HL-60/S4 treated with phorbol 12-myristate 13-acetate at 8.2 ng/mL for 4 days and 3 days (cell line): ENCODE measurements around the gene HP1BP3.
"Not testable (repeated sequence)": the region's sequence is repeated elsewhere in the genome, so short reads cannot be mapped to it uniquely, and the experiment has no call there.

Source experiments
- in situ Hi-C: fragments of 300-500 bp; cut with MboI; formaldehyde crosslinking; loops from 2 replicates; pipeline ENCODE4 v1.15.0; 2022; ENCODE audit warnings: low sequenced_read_pairs

Gene HP1BP3, protein sequence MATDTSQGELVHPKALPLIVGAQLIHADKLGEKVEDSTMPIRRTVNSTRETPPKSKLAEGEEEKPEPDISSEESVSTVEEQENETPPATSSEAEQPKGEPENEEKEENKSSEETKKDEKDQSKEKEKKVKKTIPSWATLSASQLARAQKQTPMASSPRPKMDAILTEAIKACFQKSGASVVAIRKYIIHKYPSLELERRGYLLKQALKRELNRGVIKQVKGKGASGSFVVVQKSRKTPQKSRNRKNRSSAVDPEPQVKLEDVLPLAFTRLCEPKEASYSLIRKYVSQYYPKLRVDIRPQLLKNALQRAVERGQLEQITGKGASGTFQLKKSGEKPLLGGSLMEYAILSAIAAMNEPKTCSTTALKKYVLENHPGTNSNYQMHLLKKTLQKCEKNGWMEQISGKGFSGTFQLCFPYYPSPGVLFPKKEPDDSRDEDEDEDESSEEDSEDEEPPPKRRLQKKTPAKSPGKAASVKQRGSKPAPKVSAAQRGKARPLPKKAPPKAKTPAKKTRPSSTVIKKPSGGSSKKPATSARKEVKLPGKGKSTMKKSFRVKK

DNA sequence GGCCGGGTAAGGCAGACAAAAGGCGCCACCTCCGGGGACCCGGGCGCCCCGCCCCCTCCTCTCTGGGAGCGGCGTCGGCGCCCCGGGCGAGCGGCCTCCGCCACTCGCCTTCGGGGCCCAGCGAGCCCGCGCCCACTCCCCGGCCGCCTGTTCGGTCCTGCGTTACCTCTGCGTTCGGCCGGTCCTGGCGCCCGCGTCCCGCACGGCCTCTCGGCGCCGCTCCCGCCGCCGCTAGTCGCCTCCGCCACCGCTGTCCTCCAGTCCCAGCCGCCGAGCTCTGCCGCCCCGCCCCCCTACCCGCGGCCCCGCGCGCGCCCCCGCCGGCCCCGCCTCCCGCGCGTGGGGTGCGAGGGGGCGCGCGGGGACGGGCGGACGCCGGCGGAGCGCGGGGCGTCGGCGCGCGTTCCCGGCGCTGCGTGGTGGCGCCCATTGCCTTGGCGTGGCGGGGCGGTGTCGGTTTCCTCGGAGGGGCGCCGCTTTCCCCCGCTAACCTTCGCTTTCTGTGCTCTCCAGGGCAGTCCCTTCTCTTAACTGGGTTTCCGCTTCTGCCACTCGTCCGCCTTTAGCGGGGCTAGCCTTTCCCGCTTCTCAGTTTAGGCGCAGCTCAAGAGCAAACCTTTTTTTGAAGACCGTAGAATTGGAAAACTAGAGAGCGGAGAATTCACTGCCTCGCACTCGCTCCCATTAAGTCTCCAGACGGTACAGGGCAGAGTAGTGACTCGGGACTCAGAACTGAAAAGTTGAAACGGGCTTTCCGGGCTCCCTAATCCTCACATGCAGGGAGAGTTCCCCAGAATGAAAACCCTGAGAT lies at the start of gene HP1BP3:
HP1BP3 (minus strand) TSS at position 279 of the 811 bp plus-strand sequence. CDS start 6,867 bp downstream, outside the sequence.
- in situ Hi-C loops = no loop called here

DNA sequence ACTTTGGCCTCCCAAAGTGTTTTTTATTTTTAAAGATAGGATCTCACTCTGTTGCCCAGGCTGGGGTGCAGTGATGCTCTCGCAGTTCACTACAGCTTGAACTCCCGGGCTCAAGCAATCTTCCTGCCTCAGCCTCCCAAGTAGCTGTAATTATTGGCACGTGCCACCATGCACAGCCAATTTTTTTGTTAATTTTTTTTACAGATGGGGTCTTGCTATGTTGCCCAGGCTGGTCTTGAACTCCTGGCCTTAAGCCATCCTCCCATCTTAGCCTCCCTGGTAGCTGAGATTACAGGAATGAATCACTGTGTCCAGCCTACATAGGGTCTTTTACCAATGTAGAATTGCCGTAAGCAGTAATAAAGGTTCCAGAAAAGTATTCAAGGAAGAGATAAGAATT lies 49.1 kb upstream of the HP1BP3 start:
- in situ Hi-C loops = no loop called here

DNA sequence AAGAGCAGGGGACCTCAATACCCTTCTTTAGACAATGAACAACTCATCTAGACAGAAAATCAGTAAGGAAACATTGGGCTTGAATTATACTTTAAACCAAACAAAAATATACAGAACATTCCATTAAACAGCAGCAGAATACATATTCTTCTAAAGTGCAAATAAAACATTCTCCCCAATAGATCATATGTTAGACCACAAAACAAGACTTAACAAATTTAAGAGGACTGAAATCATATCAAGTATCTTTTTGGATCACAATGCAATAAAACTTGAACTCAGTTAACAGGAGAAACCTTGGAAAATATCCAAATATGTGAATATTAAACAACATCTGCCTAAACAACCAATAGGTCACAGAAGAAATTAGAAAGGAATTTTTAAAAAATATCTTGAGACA lies 47.7 kb upstream of the HP1BP3 start:
- in situ Hi-C loops = no loop called here

DNA sequence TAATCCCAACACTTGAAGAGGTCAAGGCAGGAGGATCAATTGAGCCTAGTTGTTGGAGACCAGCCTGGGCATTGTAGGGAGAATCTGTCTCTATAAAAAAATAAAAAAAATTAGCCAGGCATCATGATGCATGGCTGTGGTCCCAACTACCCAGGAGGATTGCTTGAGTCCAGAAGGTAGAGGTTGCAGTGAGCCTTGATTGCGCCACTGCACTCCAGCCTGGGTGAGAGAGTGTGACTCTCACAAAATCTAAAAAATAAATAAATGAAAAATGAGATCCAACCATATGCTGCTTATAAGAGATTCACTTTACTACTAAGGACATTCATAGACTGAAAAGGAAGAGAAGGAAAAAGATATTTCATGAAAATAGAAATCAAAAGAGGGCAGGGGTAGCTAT lies 47.1 kb upstream of the HP1BP3 start:
- in situ Hi-C loops = no loop called here

DNA sequence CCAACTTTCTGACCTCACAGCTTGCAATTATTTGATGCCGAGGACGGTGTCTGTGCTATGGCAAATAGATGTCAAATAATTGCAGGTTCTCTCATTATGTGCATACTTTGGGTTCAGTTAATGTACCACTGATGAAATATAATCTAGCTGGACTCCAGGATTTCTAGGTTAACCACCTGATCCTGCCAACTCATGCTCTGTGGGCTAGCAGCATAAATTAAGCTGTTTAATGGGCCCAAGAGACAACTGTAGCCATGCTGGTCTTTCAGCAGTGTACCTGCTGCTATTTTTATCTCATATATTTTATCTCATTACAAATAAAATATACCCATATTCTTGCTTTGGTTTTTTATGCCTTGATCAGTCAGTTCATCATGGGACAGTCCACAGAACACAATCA lies 43.3 kb upstream of the HP1BP3 start:
- in situ Hi-C loops = no loop called here

DNA sequence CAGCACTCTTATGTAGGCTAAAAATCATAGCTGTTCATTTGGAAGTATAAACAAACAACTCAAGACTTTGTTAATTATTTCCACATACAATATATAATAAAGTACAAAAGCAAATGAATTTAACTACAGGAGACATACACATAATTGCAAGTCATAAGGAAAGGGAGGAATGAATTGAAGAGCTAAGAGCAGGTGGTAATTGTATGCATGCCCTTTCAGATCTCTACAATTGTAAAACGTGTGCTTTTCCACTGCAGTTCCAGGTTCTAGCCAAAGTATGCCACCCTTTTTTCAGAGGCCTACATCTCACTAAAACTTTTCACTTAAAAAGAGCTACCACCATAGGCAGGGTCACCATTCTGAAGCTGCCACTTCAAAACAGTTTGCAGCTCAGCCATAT lies 42.8 kb upstream of the HP1BP3 start:
- in situ Hi-C loops = no loop called here

DNA sequence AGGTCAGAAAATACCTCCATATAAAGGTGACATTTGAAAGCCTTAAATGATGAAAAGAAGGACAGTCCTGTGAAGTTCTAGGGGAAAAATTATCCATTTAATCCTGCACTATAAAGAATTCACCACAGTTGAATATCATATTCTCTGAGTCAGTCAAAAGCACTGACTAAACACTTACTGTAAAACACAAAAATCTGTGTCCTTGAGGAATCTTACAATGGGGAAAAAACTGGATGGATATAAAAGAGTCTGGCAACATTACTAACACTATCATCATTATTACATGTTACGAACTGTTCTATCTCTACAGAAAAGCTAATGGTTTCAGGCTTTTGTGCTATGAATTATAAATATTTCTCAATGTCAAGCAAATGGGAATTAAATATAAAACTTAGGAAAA lies 42.4 kb upstream of the HP1BP3 start:
- in situ Hi-C loops = no loop called here

DNA sequence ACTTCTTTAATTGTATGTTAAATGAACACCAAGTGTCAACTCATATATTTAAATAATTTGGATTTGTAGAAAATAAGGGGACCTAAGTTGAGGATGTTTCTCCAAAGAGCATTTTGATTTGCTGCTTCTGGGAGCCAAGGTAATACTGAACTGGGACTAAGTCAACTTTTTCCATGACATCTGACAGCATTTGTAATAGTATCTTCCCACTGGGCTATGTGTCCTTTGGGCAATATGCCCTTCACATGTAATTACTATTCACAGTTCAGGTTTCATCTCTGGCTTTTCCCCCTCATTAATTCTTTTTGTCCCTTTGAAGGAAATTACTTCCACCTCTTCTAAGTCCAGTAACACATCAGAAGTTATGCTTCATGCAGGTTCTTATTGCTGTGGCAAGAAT lies 36.7 kb upstream of the HP1BP3 start:
- in situ Hi-C loops = no loop called here

DNA sequence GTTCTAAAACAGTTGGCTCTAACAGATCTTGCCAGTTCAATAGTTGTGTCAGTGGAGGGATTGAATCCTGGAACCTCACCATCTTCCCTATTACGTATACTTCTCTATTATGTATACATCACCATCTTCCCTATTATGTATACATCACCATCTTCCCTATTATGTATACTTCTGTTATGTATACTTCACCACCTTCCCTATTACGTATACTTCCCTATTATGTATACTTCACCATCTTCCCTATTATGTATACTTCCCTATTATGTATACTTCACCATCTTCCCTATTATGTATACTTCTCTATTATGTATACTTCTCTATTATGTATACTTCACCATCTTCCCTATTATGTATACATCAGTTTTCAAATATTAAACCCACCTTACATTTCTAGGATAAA lies 34.4 kb upstream of the HP1BP3 start:
- in situ Hi-C loops = no loop called here

DNA sequence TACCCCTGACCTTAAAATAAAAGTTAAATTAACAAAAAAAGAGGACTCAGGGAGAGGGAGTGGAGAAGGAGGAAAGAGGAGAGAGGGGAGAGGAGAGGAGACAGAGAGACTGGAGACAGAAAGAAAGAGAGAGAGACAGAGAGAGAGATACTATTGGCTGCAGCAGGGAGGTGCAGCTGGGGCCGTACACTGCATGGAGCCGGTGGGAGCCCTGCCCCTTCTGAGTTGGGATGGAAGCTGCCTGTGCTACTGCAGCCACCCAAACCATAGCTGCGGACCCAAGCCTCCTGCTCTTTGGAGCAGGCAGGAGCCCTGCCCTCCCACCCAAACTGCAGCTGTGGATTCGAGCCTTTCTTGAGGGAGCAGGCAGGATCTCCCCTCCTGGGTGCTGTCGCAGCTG lies 32.7 kb upstream of the HP1BP3 start:
- in situ Hi-C loops = no loop called here

DNA sequence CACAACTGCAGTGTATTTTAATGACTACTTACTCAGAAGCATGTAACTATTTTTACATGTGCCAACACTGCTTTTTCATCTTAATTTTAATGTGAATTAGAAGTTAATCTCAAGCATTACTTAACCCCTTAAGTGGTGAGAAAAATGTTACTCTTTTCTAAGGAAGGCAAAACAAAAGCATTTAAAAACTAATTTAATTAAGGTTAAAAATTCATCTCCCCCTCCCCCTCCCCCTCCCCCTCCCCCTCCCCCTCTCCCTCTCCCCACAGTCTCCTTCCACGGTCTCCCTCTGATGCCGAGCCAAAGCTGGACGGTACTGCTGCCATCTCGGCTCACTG lies 27.4 kb upstream of the HP1BP3 start:
- in situ Hi-C loops = no loop called here

DNA sequence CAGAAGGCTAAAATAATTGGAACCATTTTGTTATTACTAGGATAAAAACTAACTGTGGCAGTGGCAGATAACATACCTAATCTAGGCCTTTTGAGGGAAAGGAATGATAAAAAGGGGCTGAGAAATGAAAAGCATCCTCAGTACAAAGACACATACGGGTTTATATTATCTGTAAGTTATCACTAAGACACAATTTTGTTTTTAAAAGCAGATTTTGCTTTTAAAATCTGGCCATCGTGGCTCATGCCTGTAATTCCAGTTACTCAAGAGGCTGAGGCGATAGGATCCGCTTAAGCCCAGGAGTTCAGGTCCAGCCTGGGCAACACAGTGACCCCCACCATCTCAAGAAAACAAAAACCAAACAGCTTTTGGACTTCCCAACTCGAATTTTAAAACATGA lies 24.8 kb upstream of the HP1BP3 start:
- in situ Hi-C loops = no loop called here

DNA sequence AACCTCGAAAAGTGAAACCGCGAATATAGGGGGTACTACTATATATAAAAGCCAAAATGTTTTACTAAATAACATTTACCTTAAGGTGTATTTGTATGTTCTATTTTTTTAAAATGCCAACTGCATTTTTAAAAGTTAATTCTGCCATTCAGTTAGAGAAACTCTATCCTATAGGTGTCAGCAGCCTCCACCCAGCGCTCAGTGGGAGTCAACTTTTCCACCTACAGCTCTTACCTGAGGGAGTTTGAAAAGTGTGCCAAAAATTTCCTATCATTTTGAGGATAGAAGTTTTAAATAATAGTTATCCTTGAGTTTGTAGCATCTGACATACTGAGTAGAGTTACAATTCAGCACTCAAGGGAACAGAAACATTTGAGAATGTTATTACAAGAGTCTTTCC lies 6.1 kb upstream of the HP1BP3 start:
- in situ Hi-C loops = no loop called here

DNA sequence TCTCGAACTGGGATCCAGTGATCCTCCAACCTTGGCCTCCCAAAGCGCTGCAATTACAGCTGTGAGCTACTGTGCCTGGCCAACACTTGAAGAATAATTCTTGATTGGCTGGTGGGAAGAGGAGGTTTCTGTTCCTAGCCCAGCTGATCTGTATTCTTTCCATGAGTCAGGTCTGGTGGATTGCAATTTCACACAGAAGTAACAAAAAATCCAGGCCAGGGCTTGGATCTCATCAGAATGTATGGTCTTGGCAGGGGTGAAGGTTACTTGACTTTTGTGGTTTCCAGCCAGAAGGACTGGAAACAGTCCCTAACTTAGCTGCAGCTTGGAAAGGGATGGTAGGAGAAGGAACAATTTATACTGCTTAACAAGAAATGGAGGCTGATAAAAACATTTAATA lies 5.1 kb upstream of the HP1BP3 start:
- in situ Hi-C loops = no loop called here

DNA sequence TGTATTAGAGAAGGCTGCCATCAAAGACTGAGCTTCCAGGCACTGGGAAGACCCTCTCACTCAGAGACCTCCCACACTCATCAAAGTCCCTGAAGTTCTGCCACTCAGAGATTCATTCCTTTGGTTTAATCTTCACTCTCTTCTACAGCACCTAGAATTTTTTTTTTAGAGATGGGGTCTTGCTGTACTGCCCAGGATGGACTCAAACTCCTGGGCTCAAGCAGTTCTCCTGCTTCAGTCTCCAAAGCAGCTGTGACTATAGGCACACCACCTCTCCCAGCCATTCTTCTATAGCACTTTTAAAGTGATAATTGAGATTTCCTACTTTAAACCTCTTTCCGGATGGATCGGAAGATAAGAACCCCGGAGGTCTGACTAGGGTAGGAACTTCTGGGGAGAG lies 3.7 kb upstream of the HP1BP3 start:
- in situ Hi-C loops = no loop called here

DNA sequence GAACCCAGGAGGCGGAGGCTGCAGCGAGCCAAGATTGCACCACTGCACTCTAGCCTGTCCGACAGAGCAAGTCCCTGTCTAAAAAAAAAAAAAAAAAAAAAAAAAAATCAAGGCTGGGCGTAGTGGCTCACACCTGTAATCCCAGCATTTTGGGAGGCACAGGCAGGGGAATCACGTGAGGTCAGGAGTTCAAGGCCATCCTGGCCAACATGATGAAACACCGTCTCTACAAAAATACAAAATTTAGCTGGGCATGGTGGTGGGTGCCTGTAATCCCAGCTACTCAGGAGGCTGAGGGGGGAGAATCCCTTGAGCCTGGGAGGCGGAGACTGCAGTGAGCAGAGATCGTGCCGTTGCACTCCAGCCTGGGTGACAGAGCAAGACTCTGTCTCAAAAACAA lies 2.5 kb upstream of the HP1BP3 start:
- in situ Hi-C loops = not testable (repeated sequence)

DNA sequence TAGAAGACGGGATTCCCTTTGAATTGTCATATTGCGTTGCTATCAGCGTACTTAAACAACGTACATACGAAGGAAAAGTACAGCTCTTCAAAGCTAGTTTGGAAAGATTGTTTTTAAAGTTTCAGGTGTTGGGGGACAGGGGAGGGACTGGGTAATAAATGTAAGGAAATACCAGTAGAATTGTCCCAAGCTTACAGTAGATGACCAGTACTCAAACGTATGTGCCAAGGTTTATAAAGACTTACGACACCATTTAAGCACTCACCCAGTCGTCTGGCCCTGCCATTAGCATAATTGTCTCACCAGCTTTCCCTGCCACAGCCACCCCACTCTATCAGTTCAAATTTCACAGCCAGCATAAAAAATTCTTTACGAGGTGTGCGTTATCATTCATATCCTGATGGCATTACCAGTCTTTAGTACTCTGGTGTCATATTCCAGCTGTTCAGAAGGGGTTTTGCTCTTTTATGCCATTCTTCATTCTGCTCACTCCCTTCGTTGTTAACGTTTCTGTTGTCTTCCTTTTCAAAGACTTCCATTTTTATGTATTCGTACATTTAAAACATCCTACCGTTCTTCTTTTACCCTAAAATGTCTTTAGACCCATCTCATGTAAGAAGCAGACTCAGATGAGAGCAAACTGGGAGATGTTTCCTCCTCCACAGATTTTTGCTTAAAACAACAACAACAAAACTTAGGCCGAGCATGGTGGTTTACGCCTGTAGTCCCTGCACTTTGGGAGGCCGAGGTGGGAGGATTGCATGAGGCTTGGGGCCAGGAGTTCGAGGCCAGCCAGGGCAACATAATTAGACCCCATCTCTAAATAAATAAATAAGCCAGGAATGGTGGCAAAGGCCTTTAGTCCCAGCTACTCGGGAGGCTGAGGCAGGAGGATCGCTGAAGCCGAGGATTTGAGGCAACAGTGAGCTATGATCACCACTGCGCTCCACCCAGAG lies 1.0 kb upstream of the HP1BP3 start:
- in situ Hi-C loops = no loop called here

DNA sequence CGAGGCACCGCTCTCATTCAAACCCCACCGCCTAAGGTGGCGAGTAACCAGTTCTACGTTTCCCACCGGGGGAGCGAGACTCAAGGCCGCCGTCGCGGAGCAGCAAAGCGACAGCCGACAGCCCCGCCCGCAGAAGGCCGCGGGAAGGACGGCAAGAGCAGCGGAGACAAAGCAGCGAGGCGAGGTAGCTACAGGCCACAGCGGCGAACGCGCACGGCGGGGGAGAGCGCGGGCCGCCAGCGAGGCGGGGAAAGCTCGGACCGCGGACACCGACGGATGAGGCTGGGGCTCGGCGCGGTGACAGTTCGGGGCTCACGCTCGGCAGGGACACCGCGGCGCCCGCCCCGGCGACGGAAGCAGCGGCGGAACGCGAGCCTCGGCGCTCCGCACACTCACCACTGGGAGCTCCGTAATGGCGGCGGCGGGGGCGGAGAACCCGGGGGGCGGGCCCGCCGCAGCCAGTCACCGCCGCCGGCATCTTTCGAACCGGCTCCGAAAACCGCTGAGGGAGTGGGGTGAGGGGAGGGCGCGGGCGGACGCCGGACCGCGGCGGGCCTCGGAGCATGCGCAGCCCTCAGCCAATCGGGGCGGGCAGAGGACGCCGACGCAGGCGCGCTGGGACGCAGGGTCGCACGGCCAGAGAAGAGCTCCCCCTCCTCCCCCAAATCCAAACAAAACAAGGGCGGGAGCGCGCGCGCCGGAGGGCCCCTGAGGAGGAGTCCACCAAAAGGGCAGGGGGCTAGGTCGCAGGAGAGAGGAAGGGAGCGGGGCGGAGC lies 666 bp downstream of the HP1BP3 start:
- in situ Hi-C loops = no loop called here

DNA sequence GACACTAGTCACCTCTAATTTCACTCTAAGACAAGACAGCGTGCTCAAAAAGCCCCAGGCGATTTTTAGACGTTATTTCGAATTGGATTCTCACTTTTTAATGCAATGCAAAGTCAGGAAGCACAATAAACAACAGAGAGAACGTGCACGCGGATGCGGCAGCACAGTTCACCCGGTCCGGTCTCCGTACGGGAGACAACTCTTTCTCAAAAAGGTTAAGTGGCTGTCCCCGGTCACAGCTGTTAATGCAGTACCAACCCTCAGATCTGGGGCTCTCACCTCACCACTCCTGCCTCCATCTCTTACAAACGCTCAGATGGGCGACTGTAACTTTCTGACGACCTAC lies 1.2 kb downstream of the HP1BP3 start:
- in situ Hi-C loops = no loop called here

DNA sequence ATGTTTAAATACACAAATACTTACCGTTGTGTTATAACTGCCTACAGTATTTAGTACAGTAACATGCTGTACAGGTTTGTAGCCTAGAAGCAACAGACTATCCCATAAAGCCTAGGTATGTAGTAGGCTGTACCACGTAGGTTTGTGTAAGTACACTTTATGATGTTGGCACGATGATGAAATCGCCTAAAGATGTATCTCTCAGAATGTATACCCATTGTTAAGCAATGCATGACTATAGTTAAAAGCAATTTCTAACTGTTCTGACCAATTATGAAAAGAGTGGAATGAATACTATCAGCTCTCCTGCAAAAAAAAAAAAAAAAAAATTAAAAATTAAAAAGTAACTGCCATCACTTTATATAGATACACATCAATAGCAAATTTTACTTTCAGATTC lies 11.4 kb downstream of the HP1BP3 start:
- in situ Hi-C loops = no loop called here
